Measurements from ENCODE around the gene MGAT3.

GRCh38 chr22:39510529-39511149 is 53.8 kb downstream of the MGAT3 start:
- TF ChIP-seq CTCF (IDR thresholded peaks at IDR 0.05) (no peak), POLR2A (IDR thresholded peaks at IDR 0.05) (no peak), POLR2AphosphoS5 (IDR thresholded peaks at IDR 0.05) (no peak)

Data from upper lobe of left lung (tissue), 4 donors.